ENCODE measurements around the gene MGAM2. TPM values are rescaled to one million over a fixed set of nuclear protein-coding genes. Genes with fewer than 3 reads are reported as not detected.

The MGAM2 gene
- total RNA-seq, 6 experiments from 2014 or later: not detected

DNA sequence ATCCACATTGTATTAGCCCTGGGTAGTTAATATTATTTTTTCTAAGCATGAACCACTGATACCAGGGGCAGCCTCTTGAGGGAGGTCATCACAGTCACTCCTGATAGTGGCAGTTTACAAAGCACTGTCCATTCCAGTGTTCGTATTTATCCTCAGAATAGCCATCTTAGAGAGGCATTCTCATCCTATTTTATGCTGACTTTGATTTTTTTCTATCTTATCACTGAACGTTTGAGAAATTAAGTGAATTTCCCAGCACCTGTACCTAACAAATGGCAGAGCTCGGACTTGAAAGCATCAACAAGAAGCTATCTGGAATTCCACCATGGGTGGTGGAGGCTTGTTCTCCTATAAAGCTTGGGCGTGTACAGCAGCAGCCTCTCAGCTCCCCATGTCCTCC, 26.1 kb upstream of the MGAM2 start:
- H3K4me3 Mint-ChIP-seq: no peak overlapping the region
- H3K4me1 Mint-ChIP-seq (ENCODE audit: low read depth): no peaks in the 10 kb centered on the region
- no peak overlapping the region for H3K27ac Mint-ChIP-seq
- no peak for DNase-seq
- H3K27me3 Mint-ChIP-seq (ENCODE audit: insufficient read depth): no peaks in the 10 kb centered on the region; the same call in 1 of the 2 replicates
- peaks cover 50% of the 10 kb centered on the region for H3K9me3 Mint-ChIP-seq
- TF ChIP-seq, protein P1, sequence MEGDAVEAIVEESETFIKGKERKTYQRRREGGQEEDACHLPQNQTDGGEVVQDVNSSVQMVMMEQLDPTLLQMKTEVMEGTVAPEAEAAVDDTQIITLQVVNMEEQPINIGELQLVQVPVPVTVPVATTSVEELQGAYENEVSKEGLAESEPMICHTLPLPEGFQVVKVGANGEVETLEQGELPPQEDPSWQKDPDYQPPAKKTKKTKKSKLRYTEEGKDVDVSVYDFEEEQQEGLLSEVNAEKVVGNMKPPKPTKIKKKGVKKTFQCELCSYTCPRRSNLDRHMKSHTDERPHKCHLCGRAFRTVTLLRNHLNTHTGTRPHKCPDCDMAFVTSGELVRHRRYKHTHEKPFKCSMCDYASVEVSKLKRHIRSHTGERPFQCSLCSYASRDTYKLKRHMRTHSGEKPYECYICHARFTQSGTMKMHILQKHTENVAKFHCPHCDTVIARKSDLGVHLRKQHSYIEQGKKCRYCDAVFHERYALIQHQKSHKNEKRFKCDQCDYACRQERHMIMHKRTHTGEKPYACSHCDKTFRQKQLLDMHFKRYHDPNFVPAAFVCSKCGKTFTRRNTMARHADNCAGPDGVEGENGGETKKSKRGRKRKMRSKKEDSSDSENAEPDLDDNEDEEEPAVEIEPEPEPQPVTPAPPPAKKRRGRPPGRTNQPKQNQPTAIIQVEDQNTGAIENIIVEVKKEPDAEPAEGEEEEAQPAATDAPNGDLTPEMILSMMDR (IDR thresholded peaks at IDR 0.05): no peak
- peaks cover 5% of the 10 kb centered on the region; the same call in 1 of the 2 replicates for H3K36me3 Mint-ChIP-seq (ENCODE audit: low read depth)

DNA sequence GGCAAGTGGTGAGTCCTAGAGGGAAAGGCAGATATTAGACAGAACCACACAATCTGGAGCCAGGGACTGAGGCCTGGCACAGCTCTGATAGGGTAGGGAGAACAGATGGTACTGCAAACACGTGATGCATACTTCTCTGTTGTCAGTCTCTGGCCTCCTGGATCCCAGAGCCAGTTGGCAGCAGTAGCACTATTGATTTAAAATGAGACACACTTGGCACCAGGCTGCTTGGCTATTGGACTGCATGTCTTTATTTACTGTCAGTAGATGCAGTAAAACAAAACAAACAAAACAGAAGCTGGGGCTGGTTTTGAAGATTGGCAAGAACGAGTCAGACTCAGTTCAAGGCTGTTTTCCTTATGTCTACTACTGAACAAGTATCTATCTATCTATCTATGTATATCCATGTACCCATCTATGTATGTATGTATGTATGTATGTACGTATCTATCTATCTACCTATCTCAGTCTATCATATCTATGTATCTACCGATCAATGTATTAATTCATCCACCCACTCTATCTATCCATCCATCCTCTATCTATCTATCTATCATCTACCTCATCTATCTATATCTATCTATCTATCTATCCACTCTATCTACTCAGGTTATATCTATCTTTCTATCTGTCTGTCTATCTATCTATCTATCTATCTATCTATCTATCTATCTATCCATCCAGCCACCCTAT, 23.4 kb upstream of the MGAM2 start:
- H3K27me3 Mint-ChIP-seq (ENCODE audit: insufficient read depth): no peaks in the 10 kb centered on the region; the same call in 1 of the 2 replicates
- H3K4me3 Mint-ChIP-seq: no peak overlapping the region
- H3K36me3 Mint-ChIP-seq (ENCODE audit: low read depth): no peaks in the 10 kb centered on the region
- no peaks in the 10 kb centered on the region for H3K4me1 Mint-ChIP-seq (ENCODE audit: low read depth)
- TF ChIP-seq, protein P1 (IDR thresholded peaks at IDR 0.05): no peak
- H3K9me3 Mint-ChIP-seq: peaks cover 39% of the 10 kb centered on the region
- no peak for DNase-seq
- H3K27ac Mint-ChIP-seq: no peak overlapping the region

DNA sequence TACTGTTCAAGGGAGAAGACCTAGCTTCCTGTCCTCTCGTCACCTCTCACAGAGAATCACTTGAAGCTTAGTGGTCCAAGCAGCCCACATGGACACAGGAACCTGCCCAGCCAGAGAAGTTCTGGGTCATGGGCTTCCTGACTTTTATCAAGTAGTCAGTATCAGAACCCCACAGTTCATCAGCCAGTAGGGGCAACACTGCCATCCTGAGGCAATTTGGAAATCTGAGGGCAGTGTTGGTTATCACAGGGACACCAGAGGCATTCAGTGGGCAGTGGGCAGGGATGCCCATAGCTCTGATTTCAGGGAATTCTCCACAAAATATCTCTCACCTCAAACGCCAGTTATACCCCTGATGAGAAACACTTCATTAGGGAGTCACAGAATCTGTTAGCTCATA, 22.5 kb upstream of the MGAM2 start:
- H3K27ac Mint-ChIP-seq: no peak overlapping the region
- DNase-seq: no peak
- TF ChIP-seq, protein P1 (IDR thresholded peaks at IDR 0.05): no peak
- H3K27me3 Mint-ChIP-seq (ENCODE audit: insufficient read depth): no peaks in the 10 kb centered on the region; the same call in 1 of the 2 replicates
- no peaks in the 10 kb centered on the region for H3K4me1 Mint-ChIP-seq (ENCODE audit: low read depth)
- H3K9me3 Mint-ChIP-seq: peaks cover 35% of the 10 kb centered on the region
- H3K4me3 Mint-ChIP-seq: no peak overlapping the region
- no peaks in the 10 kb centered on the region for H3K36me3 Mint-ChIP-seq (ENCODE audit: low read depth)

DNA sequence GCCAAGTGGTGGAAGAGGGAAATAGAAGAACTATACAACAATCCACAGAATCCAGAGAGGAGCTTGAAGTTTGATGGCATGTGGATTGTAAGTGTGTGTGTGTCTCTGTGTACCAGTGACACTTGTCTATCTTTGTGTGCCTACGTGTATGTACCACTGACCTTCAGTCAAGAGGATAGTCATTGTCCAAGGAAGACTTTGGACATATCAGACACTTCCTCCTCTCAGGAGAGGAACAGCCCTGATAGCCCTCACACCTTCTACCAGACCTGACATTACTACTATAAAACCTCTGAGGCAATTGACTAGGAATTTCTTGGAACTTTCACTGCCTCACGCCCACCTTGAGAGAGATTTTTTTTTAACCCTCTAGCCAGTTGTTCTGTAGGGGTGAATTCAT, 19.6 kb upstream of the MGAM2 start:
- peaks cover 53% of the 10 kb centered on the region for H3K9me3 Mint-ChIP-seq
- no peaks in the 10 kb centered on the region; the same call in 1 of the 2 replicates for H3K27me3 Mint-ChIP-seq (ENCODE audit: insufficient read depth)
- H3K4me3 Mint-ChIP-seq: no peak overlapping the region
- H3K36me3 Mint-ChIP-seq (ENCODE audit: low read depth): no peaks in the 10 kb centered on the region
- TF ChIP-seq, protein P1 (IDR thresholded peaks at IDR 0.05): no peak
- no peak overlapping the region for H3K27ac Mint-ChIP-seq
- no peaks in the 10 kb centered on the region for H3K4me1 Mint-ChIP-seq (ENCODE audit: low read depth)
- DNase-seq: no peak

DNA sequence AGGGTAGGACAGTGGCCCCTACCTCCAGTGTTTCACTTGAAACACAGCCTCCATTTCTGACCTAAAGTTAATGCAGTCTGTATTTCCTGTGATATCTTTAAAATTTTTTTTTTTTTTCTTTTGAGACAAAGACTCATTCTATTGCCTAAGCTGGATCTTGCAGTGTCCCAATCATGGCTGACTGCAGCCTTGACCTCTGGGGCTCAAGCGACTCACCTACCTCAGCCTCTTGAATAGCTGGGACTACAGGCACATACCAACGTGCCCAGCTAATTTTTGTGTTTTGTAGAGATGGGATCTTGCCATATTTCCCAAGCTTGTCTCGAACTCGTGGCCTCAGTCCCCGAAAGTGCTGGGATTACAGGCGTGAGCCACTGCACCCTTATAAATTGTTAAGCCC, 16.7 kb upstream of the MGAM2 start:
- DNase-seq: no peak

More for the DNA sequence above, 16.7 kb upstream of the MGAM2 start:
- Mint-ChIP-seq H3K4me3 (no peak overlapping the region), H3K27me3 (ENCODE audit: insufficient read depth) (no peaks in the 10 kb centered on the region), H3K27ac (no peak overlapping the region), H3K4me1 (ENCODE audit: low read depth) (no peaks in the 10 kb centered on the region), H3K9me3 (peaks cover 49% of the 10 kb centered on the region), H3K36me3 (ENCODE audit: low read depth) (no peaks in the 10 kb centered on the region)
- TF ChIP-seq, protein P1 (IDR thresholded peaks at IDR 0.05): no peak
